ENCODE data around the gene TOR3A.

The TOR3A gene

GRCh38 chr1:179103999-179104398 lies 22.1 kb downstream of the TOR3A start:
- Histone ChIP-seq H3K4me2 (no peak overlapping the region), H3K4me1 (peaks cover 23% of the 10 kb centered on the region), H3K36me3 (peaks cover 39% of the 10 kb centered on the region)

DNA sequence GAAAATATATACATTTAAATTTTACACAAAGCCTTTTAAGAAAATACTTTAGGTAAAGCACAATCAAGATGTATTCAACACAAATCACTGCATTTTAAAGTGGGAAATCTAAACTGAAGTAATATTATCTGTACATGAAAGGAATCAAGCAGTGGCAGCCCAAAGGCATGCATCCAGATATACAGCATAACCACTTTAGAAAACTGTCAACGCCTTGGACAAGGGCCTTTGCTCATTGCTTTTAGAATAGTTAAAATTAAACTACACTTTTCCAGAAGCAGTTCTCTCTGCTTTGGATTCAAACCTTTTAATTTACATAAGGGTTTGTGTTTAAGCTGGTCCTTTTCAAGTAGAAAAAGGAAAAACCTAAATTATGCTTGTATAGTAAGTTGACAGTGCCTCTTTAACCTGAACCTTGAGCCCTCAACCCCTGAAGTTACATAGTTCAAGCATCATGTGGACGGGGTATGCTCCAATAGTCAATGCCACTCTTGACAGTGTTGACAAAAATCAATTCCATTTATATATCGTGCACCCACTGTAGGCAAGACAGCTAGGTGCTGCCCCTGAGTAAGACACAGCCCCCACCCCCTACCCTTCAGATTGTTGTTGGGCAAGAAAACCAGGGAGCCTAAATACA lies 22.9 kb downstream of the TOR3A start:
- Histone ChIP-seq H3K9me3 (no peaks in the 10 kb centered on the region), H3K4me3 (no peak overlapping the region), H3K27ac (no peak overlapping the region), H3K27me3 (no peaks in the 10 kb centered on the region), H3K9ac (no peak overlapping the region), H4K20me1 (no peaks in the 10 kb centered on the region), H3K4me1 (peaks cover 23% of the 10 kb centered on the region), H3K4me2 (no peak overlapping the region), H3K36me3 (peaks cover 46% of the 10 kb centered on the region)
- TF ChIP-seq Cebpa-rat (IDR thresholded peaks at IDR 0.05): no peak

More at GRCh38 chr1:179103999-179104398, 22.1 kb downstream of the TOR3A start:
- no peaks in the 10 kb centered on the region for H3K9me3 ChIP-seq
- TF ChIP-seq Cebpa-rat (IDR thresholded peaks at IDR 0.05): no peak
- no peak overlapping the region for H3K9ac ChIP-seq
- no peaks in the 10 kb centered on the region for H3K27me3 ChIP-seq
- H3K27ac ChIP-seq: no peak overlapping the region
- H3K4me3 ChIP-seq: no peak overlapping the region
- H4K20me1 ChIP-seq: no peaks in the 10 kb centered on the region

- Histone ChIP-seq H4K20me1 (no peaks in the 10 kb centered on the region), H3K4me2 (no peak overlapping the region), H3K9ac (no peak overlapping the region), H3K27me3 (no peaks in the 10 kb centered on the region), H3K36me3 (peaks cover 53% of the 10 kb centered on the region), H3K9me3 (no peaks in the 10 kb centered on the region), H3K4me1 (peaks cover 23% of the 10 kb centered on the region), H3K27ac (no peak overlapping the region), H3K4me3 (no peak overlapping the region)
- TF ChIP-seq Cebpa-rat (IDR thresholded peaks at IDR 0.05): no peak
Observed at GRCh38 chr1:179105393-179105792, 23.5 kb downstream of the TOR3A start.

DNA sequence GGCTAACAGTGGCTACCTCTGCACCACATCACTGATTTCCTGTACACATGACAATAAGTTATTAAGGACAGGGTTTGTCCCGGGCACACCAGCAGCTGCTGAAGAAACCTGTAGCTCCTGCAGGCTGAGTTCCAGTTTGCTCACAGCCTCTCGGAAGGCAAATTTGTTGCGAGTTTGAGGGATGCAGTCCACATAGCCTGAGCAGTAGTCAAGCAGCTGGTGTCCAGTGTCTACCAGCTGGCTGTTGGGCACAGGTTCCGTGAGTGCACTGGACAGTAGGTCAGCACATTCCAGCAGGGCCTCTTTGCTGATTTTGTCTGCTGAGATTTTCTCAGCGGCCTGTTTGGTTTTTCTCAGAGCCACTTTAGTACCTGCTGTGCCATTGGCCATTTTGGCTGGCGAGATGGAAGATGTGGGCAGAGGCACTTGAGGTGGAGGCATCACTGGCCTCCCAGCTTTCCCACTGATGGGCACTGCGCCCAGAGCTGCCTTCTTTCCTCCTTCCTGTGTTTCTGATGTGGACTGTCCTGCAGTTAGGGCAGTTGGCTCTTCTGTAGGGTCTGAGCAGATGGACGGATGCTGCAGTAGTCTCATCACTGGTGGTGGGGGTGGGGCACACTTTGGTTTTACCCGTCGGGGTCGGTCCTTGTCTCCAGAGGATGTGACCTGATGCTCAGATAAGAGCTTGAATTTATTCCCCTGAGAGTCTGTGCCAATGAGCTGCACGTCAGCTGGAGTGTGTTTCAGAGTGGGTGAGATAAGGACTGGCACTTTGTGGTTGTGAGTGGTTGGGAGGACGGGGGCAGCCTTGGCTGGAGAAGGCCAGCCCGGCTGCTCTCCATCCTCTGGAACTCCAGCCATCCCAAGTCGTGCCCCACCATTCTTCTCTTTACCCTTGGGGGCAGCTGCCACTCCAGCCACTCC lies 26.1 kb downstream of the TOR3A start:
- Histone ChIP-seq H3K4me1 (peaks cover 12% of the 10 kb centered on the region), H3K9me3 (no peaks in the 10 kb centered on the region), H3K4me2 (peak overlapping the region; percentile 40), H3K4me3 (no peak overlapping the region), H3K9ac (no peak overlapping the region), H4K20me1 (no peaks in the 10 kb centered on the region), H3K27me3 (no peaks in the 10 kb centered on the region), H3K27ac (peak overlapping the region; percentile 30; the same call in 1 of the 2 replicates), H3K36me3 (peaks cover 68% of the 10 kb centered on the region)
- TF ChIP-seq Cebpa-rat (IDR thresholded peaks at IDR 0.05): no peak

GRCh38 chr1:179108644-179109043 lies 26.8 kb downstream of the TOR3A start:
- no peaks in the 10 kb centered on the region for H3K9me3 ChIP-seq
- H3K9ac ChIP-seq: no peak overlapping the region
- peaks cover 12% of the 10 kb centered on the region for H3K4me1 ChIP-seq
- H3K4me3 ChIP-seq: no peak overlapping the region
- H3K36me3 ChIP-seq: peaks cover 74% of the 10 kb centered on the region
- H4K20me1 ChIP-seq: no peaks in the 10 kb centered on the region
- H3K27ac ChIP-seq: peak overlapping the region; percentile 30; the same call in 1 of the 2 replicates
- no peaks in the 10 kb centered on the region for H3K27me3 ChIP-seq
- peak overlapping the region; percentile 40 for H3K4me2 ChIP-seq
- TF ChIP-seq Cebpa-rat (IDR thresholded peaks at IDR 0.05): no peak

DNA sequence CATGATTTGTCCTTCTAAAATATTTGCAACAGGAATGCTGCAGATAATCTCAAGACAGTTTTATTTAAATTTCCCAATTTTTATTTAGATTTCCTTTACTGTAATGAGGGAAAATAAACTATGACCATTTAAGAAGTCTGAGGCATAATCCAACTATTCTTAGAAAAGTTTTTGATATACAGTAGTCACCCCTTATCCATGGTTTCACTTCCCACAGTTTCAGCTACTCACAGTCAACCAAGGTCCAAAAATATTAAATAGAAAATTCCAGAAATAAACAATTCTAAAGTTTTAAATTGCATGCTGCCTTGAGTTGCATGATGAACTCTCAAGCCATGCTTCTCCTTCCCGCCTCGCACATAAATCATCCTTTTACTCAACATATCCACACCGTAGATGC lies 33.3 kb downstream of the TOR3A start:
- Histone ChIP-seq H3K36me3 (peaks cover 88% of the 10 kb centered on the region), H3K4me2 (no peak overlapping the region), H3K27me3 (no peaks in the 10 kb centered on the region), H4K20me1 (no peaks in the 10 kb centered on the region), H3K9ac (no peak overlapping the region), H3K9me3 (no peaks in the 10 kb centered on the region), H3K27ac (no peak overlapping the region), H3K4me1 (no peaks in the 10 kb centered on the region), H3K4me3 (no peak overlapping the region)
- TF ChIP-seq Cebpa-rat (IDR thresholded peaks at IDR 0.05): no peak

DNA sequence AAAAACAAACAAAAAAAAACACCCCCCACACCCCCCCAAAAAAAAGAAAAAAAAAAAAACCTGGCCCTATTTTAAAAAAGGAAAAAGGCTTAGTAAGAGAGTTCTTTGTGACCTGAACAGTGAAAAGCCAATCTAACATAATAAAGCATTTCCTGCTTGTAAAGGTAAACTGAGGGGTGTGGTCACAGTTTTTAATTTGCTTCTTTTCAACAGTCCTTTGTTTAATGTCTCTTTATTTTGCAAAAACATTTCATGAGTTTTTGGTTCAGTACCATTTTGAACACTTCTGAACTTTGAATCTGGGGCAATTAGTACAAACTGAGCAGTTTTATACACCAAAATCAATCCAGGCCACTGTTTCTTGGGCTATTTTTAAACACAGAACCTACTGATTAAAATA lies 37.6 kb downstream of the TOR3A start:
- H3K4me1 ChIP-seq: no peaks in the 10 kb centered on the region
- no peaks in the 10 kb centered on the region for H3K9me3 ChIP-seq
- no peaks in the 10 kb centered on the region for H4K20me1 ChIP-seq
- H3K4me3 ChIP-seq: no peak overlapping the region
- no peak for TF ChIP-seq Cebpa-rat (IDR thresholded peaks at IDR 0.05)
- no peaks in the 10 kb centered on the region for H3K27me3 ChIP-seq
- H3K36me3 ChIP-seq: peaks cover 75% of the 10 kb centered on the region
- H3K27ac ChIP-seq: no peak overlapping the region
- H3K9ac ChIP-seq: no peak overlapping the region
- H3K4me2 ChIP-seq: no peak overlapping the region

- no peak for TF ChIP-seq Cebpa-rat (IDR thresholded peaks at IDR 0.05)
- peaks cover 79% of the 10 kb centered on the region for H3K36me3 ChIP-seq
- no peak overlapping the region for H3K9ac ChIP-seq
- no peaks in the 10 kb centered on the region for H3K9me3 ChIP-seq
- H3K27me3 ChIP-seq: no peaks in the 10 kb centered on the region
- H3K4me2 ChIP-seq: no peak overlapping the region
- no peak overlapping the region for H3K4me3 ChIP-seq
- H3K4me1 ChIP-seq: no peaks in the 10 kb centered on the region
- no peaks in the 10 kb centered on the region for H4K20me1 ChIP-seq
- no peak overlapping the region for H3K27ac ChIP-seq
Observed at GRCh38 chr1:179120736-179121135, 38.9 kb downstream of the TOR3A start.

DNA sequence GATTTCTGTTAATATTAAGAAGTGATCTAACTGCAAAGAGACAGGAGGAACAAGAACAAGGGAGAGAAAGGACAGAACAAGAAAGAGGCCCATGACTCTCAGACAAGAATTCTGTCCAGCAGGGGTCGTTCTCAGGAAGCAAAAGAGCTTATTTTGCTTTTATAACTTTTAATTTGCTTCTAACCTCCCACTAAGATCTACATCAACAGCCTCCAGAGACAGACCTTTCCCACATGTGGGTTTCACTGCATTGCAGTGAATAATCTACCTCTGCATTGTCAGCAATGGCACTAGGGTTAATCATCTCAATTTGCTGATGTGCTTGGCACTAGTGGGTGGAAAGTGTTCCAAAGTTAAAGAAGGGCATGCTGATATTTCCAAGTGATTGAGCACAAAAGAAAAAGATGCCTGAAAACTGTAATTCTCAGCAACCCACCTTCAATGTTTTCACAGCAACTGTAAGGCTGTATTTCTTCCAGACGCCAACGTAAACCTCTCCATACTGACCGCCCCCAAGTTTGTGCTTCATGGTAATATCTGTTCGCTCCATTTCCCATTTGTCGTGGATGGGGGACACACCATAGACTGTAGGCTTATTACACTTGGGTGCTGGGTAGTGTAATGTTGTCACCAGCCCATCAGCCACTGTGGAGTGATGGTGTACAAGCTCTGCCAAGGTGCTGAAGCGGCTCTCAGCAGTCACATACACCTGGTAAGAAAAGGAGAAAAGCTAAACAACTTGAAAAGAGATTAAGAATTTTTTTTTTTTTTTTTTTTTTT lies 39.5 kb downstream of the TOR3A start:
- Histone ChIP-seq H3K27me3 (no peaks in the 10 kb centered on the region), H3K36me3 (peaks cover 76% of the 10 kb centered on the region), H3K4me2 (no peak overlapping the region), H3K27ac (no peak overlapping the region), H3K4me1 (no peaks in the 10 kb centered on the region), H3K4me3 (no peak overlapping the region), H4K20me1 (no peaks in the 10 kb centered on the region), H3K9me3 (no peaks in the 10 kb centered on the region), H3K9ac (no peak overlapping the region)
- TF ChIP-seq Cebpa-rat (IDR thresholded peaks at IDR 0.05): no peak

Measured in BLaER1 (cell line).